OCI-LY1 (cell line): ENCODE results near the gene TREML1.

Source experiments
- CTCF ChIP-seq: fragments of 200-600 bp; sonication (generic), shearing (Covaris generic); IDR thresholded peaks from 2 replicates; pipeline ENCODE4 v1.5.1; 2017; ENCODE audit warnings: mild to moderate bottlenecking, antibody characterized with exemption, low read length, moderate library complexity, mixed read lengths
- EZH2 ChIP-seq: fragments of 200-600 bp; sonication (generic), shearing (Covaris generic); IDR thresholded peaks from 2 replicates; pipeline ENCODE4 v1.8.0; 2017; ENCODE audit warnings: borderline replicate concordance, mixed run types, mild to moderate bottlenecking, antibody characterized with exemption, low read length, moderate library complexity, mixed read lengths

GRCh38 chr6:41164551-41165120 lies 10.5 kb upstream of the TREML1 start:
- TF ChIP-seq CTCF (no peak), EZH2 (no peak)
